CD14-positive monocyte (primary cell): Measurements from ENCODE around the gene PDCD1. TPM values are rescaled to one million over a fixed set of nuclear protein-coding genes. Genes with fewer than 3 reads are reported as not detected.

Experiments
- DNase-seq, 3 donors: peaks; one replicate each; pipeline ENCODE4 v3.0.0-alpha.2; 2011 to 2022
- H2AFZ ChIP-seq: 2 replicates; pipeline ENCODE4 v1.6.0; 2012; ENCODE audit warnings: mild to moderate bottlenecking, low read depth, low read length, inconsistent platforms; ENCODE audit not compliant: insufficient read depth, poor library complexity, severe bottlenecking
- H3K27ac ChIP-seq, 2 donors: 1 replicate in 1 of 2; 2 replicates in 1 of 2; pipeline ENCODE4 v1.5.1; 2012 to 2013; ENCODE audit warnings: low read length in 2 of 2, control low read depth in 1 of 2, inconsistent platforms in 1 of 2, low read depth in 1 of 2, mild to moderate bottlenecking in 1 of 2
- H3K27me3 ChIP-seq, 2 donors: one replicate each; pipeline versions ENCODE4 v1.6.0 to v1.6.1; 2011 to 2013; ENCODE audit warnings: low read length in 2 of 2; ENCODE audit not compliant: control insufficient read depth in 2 of 2, insufficient read depth in 2 of 2
- H3K36me3 ChIP-seq, 2 donors: replicated peaks in 1 of 2; 1 replicate in 1 of 2; 2 replicates in 1 of 2; pipeline versions ENCODE4 v1.5.1 to v1.6.1; 2012 to 2013; ENCODE audit warnings: low read length in 2 of 2, control low read depth in 1 of 2, inconsistent platforms in 1 of 2, mild to moderate bottlenecking in 1 of 2; ENCODE audit not compliant: insufficient read depth in 2 of 2, control insufficient read depth in 1 of 2
- H3K4me1 ChIP-seq, 2 donors: 1 replicate in 1 of 2; 2 replicates in 1 of 2; pipeline versions ENCODE4 v1.5.1 to v1.6.1; 2012 to 2013; ENCODE audit warnings: low read length in 2 of 2, control low read depth in 1 of 2, inconsistent platforms in 1 of 2, mild to moderate bottlenecking in 1 of 2, moderate library complexity in 1 of 2; ENCODE audit not compliant: insufficient read depth in 2 of 2, control insufficient read depth in 1 of 2
- H3K4me2 ChIP-seq: replicated peaks from 2 replicates; pipeline ENCODE3; 2012; ENCODE audit warnings: low read length, moderate library complexity, mild to moderate bottlenecking; ENCODE audit not compliant: poor library complexity, severe bottlenecking; ENCODE audit errors: extremely low read depth
- H3K4me3 ChIP-seq, 3 experiments: fragments of 200-600 bp in 1 of 3; sonication (generic) in 1 of 3; replicated peaks in 1 of 3; 1 replicate in 2 of 3; 2 replicates in 1 of 3; pipeline ENCODE4 v1.5.1; 2011 to 2013; ENCODE audit warnings: low read length in 3 of 3, mild to moderate bottlenecking in 3 of 3, control low read depth in 2 of 3, low read depth in 2 of 3, inconsistent platforms in 1 of 3, moderate library complexity in 1 of 3
- H3K79me2 ChIP-seq: 2 replicates; pipeline ENCODE4 v1.6.0; 2012; ENCODE audit warnings: mild to moderate bottlenecking, control low read depth, inconsistent platforms, low read length, moderate library complexity; ENCODE audit not compliant: insufficient read depth
- H3K9ac ChIP-seq: 2 replicates; pipeline ENCODE4 v1.6.0; 2017; ENCODE audit warnings: low read length, mild to moderate bottlenecking; ENCODE audit not compliant: insufficient read depth, poor library complexity, severe bottlenecking
- H3K9me3 ChIP-seq, 2 donors: replicated peaks in 1 of 2; 1 replicate in 1 of 2; 2 replicates in 1 of 2; pipeline versions ENCODE4 v1.5.1 to v1.6.1; 2012 to 2013; ENCODE audit warnings: low read length in 2 of 2, control low read depth in 1 of 2; ENCODE audit not compliant: control insufficient read depth in 1 of 2, insufficient read depth in 1 of 2
- H4K20me1 ChIP-seq: 2 replicates; pipeline ENCODE4 v1.6.0; 2012; ENCODE audit warnings: mild to moderate bottlenecking, low read length, control low read depth, moderate library complexity; ENCODE audit not compliant: insufficient read depth
- H3K27ac Mint-ChIP-seq, 7 donors: one replicate each; pipeline ENCODE4 v1.8.0; 2020; ENCODE audit warnings: mild to moderate bottlenecking in 7 of 7, mixed read lengths in 7 of 7, moderate library complexity in 6 of 7, inconsistent platforms in 2 of 7
- H3K27me3 Mint-ChIP-seq, 3 donors: one replicate each; pipeline ENCODE4 v1.8.0; 2021 to 2022; ENCODE audit warnings: low read depth in 3 of 3, mild to moderate bottlenecking in 3 of 3, mixed read lengths in 3 of 3, moderate library complexity in 3 of 3, inconsistent platforms in 1 of 3
- H3K36me3 Mint-ChIP-seq, 2 donors: one replicate each; pipeline ENCODE4 v1.8.0; 2020; ENCODE audit warnings: mixed read lengths in 2 of 2, inconsistent platforms in 1 of 2, mild to moderate bottlenecking in 1 of 2
- H3K4me1 Mint-ChIP-seq: one replicate; pipeline ENCODE4 v1.8.0; 2020; ENCODE audit warnings: mild to moderate bottlenecking, mixed read lengths
- H3K4me3 Mint-ChIP-seq, 2 donors: one replicate each; pipeline ENCODE4 v1.8.0; 2020; ENCODE audit warnings: mild to moderate bottlenecking in 2 of 2, mixed read lengths in 2 of 2, moderate library complexity in 1 of 2
- H3K9me3 Mint-ChIP-seq, 7 donors: one replicate each; pipeline ENCODE4 v1.8.0; 2020 to 2022; ENCODE audit warnings: mixed read lengths in 7 of 7, mild to moderate bottlenecking in 6 of 7, moderate library complexity in 6 of 7, inconsistent platforms in 2 of 7
- CTCF ChIP-seq: fragments of 200-600 bp; IDR thresholded peaks from one replicate; pipeline ENCODE4 v1.8.0; 2022; ENCODE audit warnings: antibody characterized with exemption, mild to moderate bottlenecking
- WGBS: methylation state at CpG from one replicate; pipeline ENCODE4 v1.1.5; 2013; ENCODE audit warnings: missing lambda C conversion rate; ENCODE audit not compliant: insufficient coverage; 5-methylcytosine and 5-hydroxymethylcytosine counted together
- intact Hi-C, 2 donors: fragments of 100-400 bp; cut with micrococcal nuclease; formaldehyde crosslinking; loops; one replicate each; pipeline versions ENCODE4 v1.15.0 to v1.15.1; 2023
- polyA plus RNA-seq, 3 donors: library from polyadenylated mRNA; depleted of rRNA in 1 of 3; unstranded in 2 of 3; stranded (reverse) in 1 of 3; fragments of 300-500 nt in 2 of 3; fragments of >200 nt in 1 of 3; fragmentation: Illumina TruSeq in 2 of 3; gene quantifications; 1 replicate in 2 of 3; 2 replicates in 1 of 3; pipeline ENCODE4 v1.2.3, GENCODE V29; 2012 to 2021

PDCD1 gene
- polyA plus RNA-seq, 3 donors: 0.08 TPM; not detected in 2

- DNase-seq: no peak
- TF ChIP-seq CTCF: no peak
- Histone ChIP-seq H3K36me3 (no peaks in the 10 kb centered on the region), H3K4me1 (no peaks in the 10 kb centered on the region), H4K20me1 (no peaks in the 10 kb centered on the region), H3K27ac (no peak overlapping the region), H3K79me2 (no peaks in the 10 kb centered on the region), H3K4me3 (no peak overlapping the region), H3K4me2 (no peak overlapping the region), H3K9me3 (no peaks in the 10 kb centered on the region), H2AFZ (no peak overlapping the region), H3K9ac (no peak overlapping the region), H3K27me3 (no peaks in the 10 kb centered on the region)
- no peaks in the 10 kb centered on the region for H3K4me1 Mint-ChIP-seq
- intact Hi-C loops: no loop called here
- peaks cover 0 to 4% (median 2%) of the 10 kb centered on the region in 7 donors for H3K9me3 Mint-ChIP-seq
- H3K36me3 Mint-ChIP-seq: peaks cover 2 to 4% of the 10 kb centered on the region in 2 donors
- WGBS: 85% methylated on average over 9 of the region's 11 CpGs
- H3K27me3 Mint-ChIP-seq: no peaks in the 10 kb centered on the region
- H3K27ac Mint-ChIP-seq: peak overlapping the region in 1 of 7 donors; percentile 75
- no peak overlapping the region for H3K4me3 Mint-ChIP-seq
These were observed 36.7 kb upstream of the PDCD1 start for GRCh38 chr2:241895427-241895711.

- 91% methylated on average over 28 of the region's 28 CpGs for WGBS
- H3K4me3 Mint-ChIP-seq: no peak overlapping the region
- Histone ChIP-seq H3K9ac (no peak overlapping the region), H4K20me1 (no peaks in the 10 kb centered on the region), H3K4me3 (no peak overlapping the region), H3K79me2 (no peaks in the 10 kb centered on the region), H3K27me3 (no peaks in the 10 kb centered on the region), H3K27ac (no peak overlapping the region), H3K9me3 (no peaks in the 10 kb centered on the region), H2AFZ (no peak overlapping the region), H3K36me3 (no peaks in the 10 kb centered on the region), H3K4me1 (no peaks in the 10 kb centered on the region), H3K4me2 (no peak overlapping the region)
- peaks cover 0 to 4% (median 2%) of the 10 kb centered on the region in 7 donors for H3K9me3 Mint-ChIP-seq
- intact Hi-C loops: loop anchor here in 1 of 2 donors (5.0 kb wide), 1 partner anchor 278 kb away; no protein-coding TSS in a partner anchor
- H3K27me3 Mint-ChIP-seq: no peaks in the 10 kb centered on the region
- DNase-seq: no peak
- H3K36me3 Mint-ChIP-seq: peaks cover 5 to 6% of the 10 kb centered on the region in 2 donors
- TF ChIP-seq CTCF: no peak
- H3K27ac Mint-ChIP-seq: no peak overlapping the region
- no peaks in the 10 kb centered on the region for H3K4me1 Mint-ChIP-seq
These were observed 36.2 kb upstream of the PDCD1 start for GRCh38 chr2:241894681-241895426.
